IMR-90 (cell line): ENCODE results near the gene TUSC2. TPM values are rescaled to one million over a fixed set of nuclear protein-coding genes. Genes with fewer than 3 reads are reported as not detected.

ENCODE experiments used
- ATAC-seq: fragments of 200-7000 bp; cut with Tn5 transposase; 2 replicates; pipeline ENCODE4 v1.9.1; 2020; ENCODE audit warnings: low read depth, mild to moderate bottlenecking, moderate library complexity
- BruUV-seq: library from RNA; stranded (reverse); fragments of 400-500 nt; replicated peaks from 2 replicates; lab custom pipeline; 2021; lab: Mats Ljungman, UMichigan
- CTCF ChIA-PET: fragments of 300-600 bp; formaldehyde crosslinking; extraction: SDS; loops from one replicate; lab custom pipeline; 2021; ENCODE audit warnings: antibody characterized with exemption; lab: Yijun Ruan, JAX
- POLR2A ChIA-PET: fragments of 300-600 bp; sonication (Branson Sonifier 250); formaldehyde crosslinking; loops from one replicate; lab custom pipeline; 2022; ENCODE audit warnings: antibody characterized with exemption; ENCODE audit not compliant: unreplicated experiment; lab: Charles Lee
- DNase-seq: peaks from one replicate; pipeline ENCODE4 v3.0.0; 2013
- H2AFZ ChIP-seq: replicated peaks from 2 replicates; pipeline ENCODE3; 2013; ENCODE audit warnings: low read length, mild to moderate bottlenecking; ENCODE audit not compliant: poor library complexity
- H2AK5ac ChIP-seq: 2 replicates; pipeline ENCODE4 v1.6.1; 2013; ENCODE audit warnings: low read depth, low read length, inconsistent platforms
- H2AK9ac ChIP-seq: replicated peaks from 2 replicates; pipeline ENCODE3; 2013; ENCODE audit warnings: mild to moderate bottlenecking, low read depth, low read length, moderate library complexity; ENCODE audit not compliant: poor library complexity
- H2BK120ac ChIP-seq: 2 replicates; pipeline ENCODE4 v1.6.1; 2013; ENCODE audit warnings: low read depth, low read length, inconsistent platforms
- H2BK15ac ChIP-seq: 3 replicates; pipeline ENCODE4 v1.6.1; 2013; ENCODE audit warnings: low read depth, low read length, inconsistent platforms
- H2BK20ac ChIP-seq: 2 replicates; pipeline ENCODE4 v1.6.1; 2013; ENCODE audit warnings: low read depth, mild to moderate bottlenecking, inconsistent platforms, low read length, moderate library complexity
- H2BK5ac ChIP-seq: 2 replicates; pipeline ENCODE4 v1.6.1; 2013; ENCODE audit warnings: mild to moderate bottlenecking, low read depth, low read length, inconsistent platforms; ENCODE audit not compliant: poor library complexity, severe bottlenecking
- H3K14ac ChIP-seq: replicated peaks from 2 replicates; pipeline ENCODE4 v1.6.1; 2013; ENCODE audit warnings: low read depth, low read length, inconsistent platforms
- H3K18ac ChIP-seq: 2 replicates; pipeline ENCODE4 v1.6.1; 2013; ENCODE audit warnings: low read depth, low read length, control low read depth
- H3K23ac ChIP-seq: 2 replicates; pipeline ENCODE4 v1.6.1; 2013; ENCODE audit warnings: low read depth, low read length, inconsistent platforms
- H3K27ac ChIP-seq: 2 replicates; pipeline ENCODE4 v1.5.1; 2013; ENCODE audit warnings: mild to moderate bottlenecking, control low read depth, low read length; ENCODE audit not compliant: insufficient read depth
- H3K27me3 ChIP-seq: 2 replicates; pipeline ENCODE4 v1.6.1; 2013; ENCODE audit warnings: low read length; ENCODE audit not compliant: control insufficient read depth, insufficient read depth
- H3K36me3 ChIP-seq: 2 replicates; pipeline ENCODE4 v1.6.1; 2013; ENCODE audit warnings: low read length, mixed read lengths; ENCODE audit not compliant: control insufficient read depth, insufficient read depth
- H3K4ac ChIP-seq: 2 replicates; pipeline ENCODE4 v1.6.1; 2013; ENCODE audit warnings: low read depth, low read length, inconsistent platforms
- H3K4me1 ChIP-seq: 2 replicates; pipeline ENCODE4 v1.6.1; 2013; ENCODE audit warnings: low read length, mixed read lengths; ENCODE audit not compliant: control insufficient read depth, insufficient read depth
- H3K4me2 ChIP-seq: 2 replicates; pipeline ENCODE4 v1.6.1; 2013; ENCODE audit warnings: low read depth, mild to moderate bottlenecking, control low read depth, low read length, moderate library complexity
- H3K4me3 ChIP-seq: 2 replicates; pipeline ENCODE4 v1.5.1; 2013; ENCODE audit warnings: low read depth, mild to moderate bottlenecking, control low read depth, low read length, moderate library complexity; ENCODE audit not compliant: insufficient read depth
- H3K56ac ChIP-seq: 2 replicates; pipeline ENCODE4 v1.6.1; 2013; ENCODE audit warnings: low read length, inconsistent platforms; ENCODE audit not compliant: insufficient read depth; ENCODE audit errors: extremely low read depth
- H3K79me1 ChIP-seq, 2 experiments: 2 replicates each; pipeline ENCODE4 v1.6.1; 2013; ENCODE audit warnings: low read length in 2 of 2, inconsistent platforms in 1 of 2, low read depth in 1 of 2
- H3K9ac ChIP-seq: 2 replicates; pipeline ENCODE4 v1.6.1; 2013; ENCODE audit warnings: low read depth, low read length, control low read depth
- H3K9me1 ChIP-seq: 2 replicates; pipeline ENCODE4 v1.6.1; 2013; ENCODE audit warnings: low read length, inconsistent platforms; ENCODE audit not compliant: insufficient read depth
- H3K9me3 ChIP-seq: 2 replicates; pipeline ENCODE4 v1.6.1; 2013; ENCODE audit warnings: low read length; ENCODE audit not compliant: control insufficient read depth, insufficient read depth
- H4K20me1 ChIP-seq: 2 replicates; pipeline ENCODE4 v1.6.1; 2013; ENCODE audit warnings: low read length, inconsistent platforms; ENCODE audit not compliant: insufficient read depth
- H4K5ac ChIP-seq: 2 replicates; pipeline ENCODE4 v1.6.1; 2013; ENCODE audit warnings: mild to moderate bottlenecking, low read depth, low read length, control low read depth
- H4K8ac ChIP-seq, 2 experiments: 2 replicates each; pipeline ENCODE4 v1.6.1; 2013; ENCODE audit warnings: low read depth in 2 of 2, low read length in 2 of 2, control low read depth in 1 of 2, inconsistent platforms in 1 of 2
- H4K91ac ChIP-seq: 2 replicates; pipeline ENCODE4 v1.6.1; 2013; ENCODE audit warnings: low read depth, low read length, inconsistent platforms; ENCODE audit not compliant: insufficient read depth
- CEBPB ChIP-seq: IDR thresholded peaks from 2 replicates; pipeline ENCODE4 v1.6.1; 2012; ENCODE audit warnings: low read depth, low read length, improper control_type of control experiment
- FOS ChIP-seq: fragments of 150-350 bp; IDR thresholded peaks from 2 replicates; pipeline ENCODE4 v1.6.1; 2016; ENCODE audit warnings: low read depth, low read length
- MAFK ChIP-seq: IDR thresholded peaks from 2 replicates; pipeline ENCODE4 v1.6.1; 2012; ENCODE audit warnings: low read depth, low read length, improper control_type of control experiment
- MAZ ChIP-seq: IDR thresholded peaks from 2 replicates; pipeline ENCODE4 v1.6.1; 2012; ENCODE audit warnings: low read depth, mild to moderate bottlenecking, low read length, improper control_type of control experiment, moderate library complexity, borderline replicate concordance
- MXI1 ChIP-seq: IDR thresholded peaks from 2 replicates; pipeline ENCODE4 v1.6.1; 2012; ENCODE audit warnings: low read depth, mild to moderate bottlenecking, low read length, moderate library complexity, borderline replicate concordance
- NFE2L2 ChIP-seq: fragments of 150-350 bp; IDR thresholded peaks from 2 replicates; pipeline ENCODE4 v1.6.1; 2016; ENCODE audit warnings: low read depth, mild to moderate bottlenecking, low read length
- RCOR1 ChIP-seq: IDR thresholded peaks from 2 replicates; pipeline ENCODE4 v1.6.1; 2012; ENCODE audit warnings: mild to moderate bottlenecking, low read length, improper control_type of control experiment; ENCODE audit not compliant: insufficient replicate concordance
- RFX5 ChIP-seq: IDR thresholded peaks from 2 replicates; pipeline ENCODE4 v1.8.0; 2012; ENCODE audit warnings: low read depth, mild to moderate bottlenecking, low read length, moderate library complexity
- WGBS, 2 experiments: methylation state at CpG; one replicate each; pipeline versions ENCODE4 v1.1.5 to v1.1.7; 2013; ENCODE audit warnings: missing lambda C conversion rate in 2 of 2; ENCODE audit not compliant: insufficient read length in 1 of 2; ENCODE audit errors: extremely low coverage in 2 of 2; 5-methylcytosine and 5-hydroxymethylcytosine counted together
- dilution Hi-C: fragments of 300-500 bp; cut with HindIII; formaldehyde crosslinking; loops from one replicate; pipeline ENCODE4 v1.14.3; 2018; ENCODE audit warnings: low sequenced_read_pairs; ENCODE audit not compliant: unreplicated experiment
- in situ Hi-C: fragments of 300-500 bp; cut with MboI; formaldehyde crosslinking; loops from 3 replicates; pipeline ENCODE4 v1.14.3; 2019; ENCODE audit warnings: low sequenced_read_pairs, inconsistent platforms, mixed read lengths
- intact Hi-C: fragments of 100-400 bp; cut with micrococcal nuclease; formaldehyde crosslinking; loops from 2 replicates; pipeline ENCODE4 v1.10.0; 2022
- polyA plus RNA-seq, 3 experiments: library from polyadenylated mRNA; depleted of rRNA; stranded (reverse); fragments of >200 nt; gene quantifications; 2 replicates each; pipeline ENCODE4 v1.2.3, GENCODE V29; 2012; ENCODE audit warnings: low replicate concordance in 1 of 3
- total RNA-seq: library from RNA; depleted of rRNA; stranded (reverse); fragments of >200 nt; gene quantifications from 2 replicates; pipeline ENCODE4 v1.2.3, GENCODE V29; 2012
- TF ChIP-seq, protein P1 (sequence below): fragments of 150-350 bp; IDR thresholded peaks from 2 replicates; pipeline ENCODE4 v1.6.1; 2017; ENCODE audit warnings: mild to moderate bottlenecking, antibody characterized with exemption, low read length, low read depth
- TF ChIP-seq, protein P2 (sequence below): fragments of 150-350 bp; IDR thresholded peaks from 2 replicates; pipeline ENCODE4 v1.6.1; 2016; ENCODE audit warnings: low read depth, mild to moderate bottlenecking, low read length, moderate library complexity, borderline replicate concordance

Gene TUSC2
- total and polyA plus RNA-seq, 2 of the 4 experiments (the other 2 are of a cell fraction), result 13.4 to 24.0 TPM

DNA sequence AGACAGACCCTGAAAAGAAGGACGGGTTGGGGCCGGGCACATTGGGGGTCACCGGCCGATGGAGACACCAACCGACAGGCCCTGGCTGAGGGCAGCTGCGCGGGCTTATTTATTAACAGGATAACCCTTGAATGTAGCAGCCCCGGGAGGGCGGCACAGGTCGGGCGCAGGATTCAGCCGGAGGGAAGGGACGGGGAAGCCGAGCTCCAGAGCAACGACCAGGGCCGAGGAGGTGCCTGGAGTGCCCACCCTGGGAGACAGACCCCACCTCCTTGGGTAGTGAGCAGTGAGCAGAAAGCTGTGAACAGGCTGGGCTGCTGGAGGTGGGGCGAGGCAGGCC is 51.3 kb downstream of the TUSC2 start:
- H3K36me3 ChIP-seq, result peaks cover 18% of the 10 kb centered on the region; the same call in 1 of the 2 replicates
- H2BK5ac ChIP-seq, result no peak overlapping the region
- POLR2A ChIA-PET, result no interaction called here
- no peak overlapping the region for H2BK15ac ChIP-seq
- no peak overlapping the region for H3K27ac ChIP-seq
- ATAC-seq, result no peak
- no peaks in the 10 kb centered on the region for H3K79me1 ChIP-seq
- no peak overlapping the region for H3K14ac ChIP-seq
- no TSS peak for BruUV-seq
- CTCF ChIA-PET, result no interaction called here
- H4K5ac ChIP-seq, result no peak overlapping the region
- H2AK5ac ChIP-seq, result no peak overlapping the region
- 84% methylated on average over 15 of the region's 17 CpGs; no CpG with 5 or more reads in 1 of the 2 experiments for WGBS, 2 experiments
- no peak overlapping the region for H3K56ac ChIP-seq
- no peak overlapping the region for H2BK120ac ChIP-seq
- H2AFZ ChIP-seq, result no peak overlapping the region
- no peak overlapping the region for H3K4me3 ChIP-seq
- no peak overlapping the region for H2AK9ac ChIP-seq
- in situ Hi-C loops, result no loop called here
- H3K9me1 ChIP-seq, result no peaks in the 10 kb centered on the region
- no peak overlapping the region for H3K23ac ChIP-seq
- no peak overlapping the region for H4K91ac ChIP-seq
- no peak overlapping the region for H3K9ac ChIP-seq
- no peaks in the 10 kb centered on the region for H4K20me1 ChIP-seq
- H3K4me2 ChIP-seq, result no peak overlapping the region
- H3K27me3 ChIP-seq, result no peaks in the 10 kb centered on the region
- H3K18ac ChIP-seq, result no peak overlapping the region
- H3K4me1 ChIP-seq, result 0 out of 2 replicates have a peak, but pooled peaks cover 2% of the 10 kb centered on the region
- dilution Hi-C loops, result no loop called here
- DNase-seq, result no peak
- TF ChIP-seq CEBPB (no peak), NFE2L2 (no peak), FOS (no peak), RFX5 (no peak), RCOR1 (no peak), MXI1 (no peak), MAZ (no peak), MAFK (no peak)
- TF ChIP-seq, protein P1, sequence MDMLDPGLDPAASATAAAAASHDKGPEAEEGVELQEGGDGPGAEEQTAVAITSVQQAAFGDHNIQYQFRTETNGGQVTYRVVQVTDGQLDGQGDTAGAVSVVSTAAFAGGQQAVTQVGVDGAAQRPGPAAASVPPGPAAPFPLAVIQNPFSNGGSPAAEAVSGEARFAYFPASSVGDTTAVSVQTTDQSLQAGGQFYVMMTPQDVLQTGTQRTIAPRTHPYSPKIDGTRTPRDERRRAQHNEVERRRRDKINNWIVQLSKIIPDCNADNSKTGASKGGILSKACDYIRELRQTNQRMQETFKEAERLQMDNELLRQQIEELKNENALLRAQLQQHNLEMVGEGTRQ, result no peak
- TF ChIP-seq, protein P2, sequence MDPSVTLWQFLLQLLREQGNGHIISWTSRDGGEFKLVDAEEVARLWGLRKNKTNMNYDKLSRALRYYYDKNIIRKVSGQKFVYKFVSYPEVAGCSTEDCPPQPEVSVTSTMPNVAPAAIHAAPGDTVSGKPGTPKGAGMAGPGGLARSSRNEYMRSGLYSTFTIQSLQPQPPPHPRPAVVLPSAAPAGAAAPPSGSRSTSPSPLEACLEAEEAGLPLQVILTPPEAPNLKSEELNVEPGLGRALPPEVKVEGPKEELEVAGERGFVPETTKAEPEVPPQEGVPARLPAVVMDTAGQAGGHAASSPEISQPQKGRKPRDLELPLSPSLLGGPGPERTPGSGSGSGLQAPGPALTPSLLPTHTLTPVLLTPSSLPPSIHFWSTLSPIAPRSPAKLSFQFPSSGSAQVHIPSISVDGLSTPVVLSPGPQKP, result no peak
- no peaks in the 10 kb centered on the region for H3K9me3 ChIP-seq
- no peak overlapping the region for H2BK20ac ChIP-seq
- no peak overlapping the region for H4K8ac ChIP-seq
- no peak overlapping the region for H3K4ac ChIP-seq
- intact Hi-C loops, result no loop called here
